Measurements from ENCODE around the gene DENND10.

GRCh38 chr10:119161680-119162451 lies 58.0 kb downstream of the DENND10 start:
- TF ChIP-seq POLR2A (IDR thresholded peaks at IDR 0.05) (no peak), CTCF (IDR thresholded peaks at IDR 0.05) (no peak), EP300 (IDR thresholded peaks at IDR 0.05) (no peak)

All from ovary (tissue), 3 donors.